Lower lobe of right lung (tissue), 2 donors: ENCODE results near the gene NSF. TPM values are rescaled to one million over a fixed set of nuclear protein-coding genes. Genes with fewer than 3 reads are reported as not detected.
"Not testable (repeated sequence)": the region's sequence is repeated elsewhere in the genome, so short reads cannot be mapped to it uniquely, and the experiment has no call there.

Experiments used
- ATAC-seq, 2 donors: fragments of 200-7000 bp; cut with Tn5 transposase; one replicate each; pipeline ENCODE4 v1.9.1; 2020 to 2022; ENCODE audit warnings: mild to moderate bottlenecking in 2 of 2, moderate library complexity in 2 of 2
- DNase-seq: peaks from one replicate; pipeline ENCODE4 v3.0.0-alpha.2; 2020
- H3K27ac ChIP-seq: fragments of 200-600 bp; one replicate; pipeline ENCODE4 v1.8.0; 2022
- H3K27me3 ChIP-seq: fragments of 200-600 bp; one replicate; pipeline ENCODE4 v1.8.0; 2022; ENCODE audit warnings: low read depth
- H3K36me3 ChIP-seq: fragments of 200-600 bp; one replicate; pipeline ENCODE4 v1.8.0; 2022; ENCODE audit warnings: mild to moderate bottlenecking
- H3K4me1 ChIP-seq: fragments of 200-600 bp; one replicate; pipeline ENCODE4 v1.8.0; 2022
- H3K4me3 ChIP-seq: fragments of 200-600 bp; one replicate; pipeline ENCODE4 v1.8.0; 2022; ENCODE audit warnings: mild to moderate bottlenecking
- H3K9me3 ChIP-seq: fragments of 200-600 bp; one replicate; pipeline ENCODE4 v1.8.0; 2022
- intact Hi-C: fragments of 100-400 bp; cut with DNase I; formaldehyde crosslinking; loops from one replicate; pipeline ENCODE4 v1.11.0; 2022
- total RNA-seq: library from RNA; stranded (reverse); fragmentation: NEBNext Ultra II Directional; extraction: Animal tissue kit (Norgen Biotek cat#: 25700); gene quantifications from one replicate; pipeline ENCODE4 v1.2.1, GENCODE V29; 2021
- TF ChIP-seq, protein P1 (sequence below): fragments of 200-600 bp; IDR thresholded peaks from one replicate; pipeline ENCODE4 v1.8.0; 2022; ENCODE audit warnings: antibody characterized with exemption, mild to moderate bottlenecking
- donor health status: DM: no; HTN: yes; CAD: no; lungs with severe emphysema.

NSF gene
- total RNA-seq, 1 donor from 2014 or later: 52.7 TPM

DNA sequence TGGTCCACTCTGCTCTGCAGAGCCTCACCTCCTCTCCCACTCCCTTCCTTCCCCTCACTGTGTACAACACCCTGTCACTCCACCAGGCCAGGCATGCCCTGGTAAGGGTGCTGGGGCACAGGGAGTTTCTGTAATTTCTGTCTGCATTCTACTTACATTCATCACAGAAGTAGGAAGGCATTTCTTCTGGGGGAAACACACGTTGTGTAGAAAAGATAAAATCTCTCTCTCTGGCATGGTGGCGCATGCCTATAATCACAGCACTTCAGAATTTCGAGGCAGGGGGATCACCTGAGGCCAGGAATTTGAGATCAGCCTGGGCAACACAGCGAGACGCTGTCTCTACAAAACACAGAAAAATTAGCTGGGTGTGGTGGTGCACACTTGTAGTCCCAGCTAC lies 201.1 kb downstream of the NSF start:
- Histone ChIP-seq H3K36me3 (no peaks in the 10 kb centered on the region), H3K27me3 (peaks cover 18% of the 10 kb centered on the region), H3K4me3 (no peak overlapping the region), H3K27ac (no peak overlapping the region), H3K9me3 (no peaks in the 10 kb centered on the region), H3K4me1 (no peaks in the 10 kb centered on the region)
- ATAC-seq (no peak), DNase-seq (no peak)
- TF ChIP-seq, protein P1, sequence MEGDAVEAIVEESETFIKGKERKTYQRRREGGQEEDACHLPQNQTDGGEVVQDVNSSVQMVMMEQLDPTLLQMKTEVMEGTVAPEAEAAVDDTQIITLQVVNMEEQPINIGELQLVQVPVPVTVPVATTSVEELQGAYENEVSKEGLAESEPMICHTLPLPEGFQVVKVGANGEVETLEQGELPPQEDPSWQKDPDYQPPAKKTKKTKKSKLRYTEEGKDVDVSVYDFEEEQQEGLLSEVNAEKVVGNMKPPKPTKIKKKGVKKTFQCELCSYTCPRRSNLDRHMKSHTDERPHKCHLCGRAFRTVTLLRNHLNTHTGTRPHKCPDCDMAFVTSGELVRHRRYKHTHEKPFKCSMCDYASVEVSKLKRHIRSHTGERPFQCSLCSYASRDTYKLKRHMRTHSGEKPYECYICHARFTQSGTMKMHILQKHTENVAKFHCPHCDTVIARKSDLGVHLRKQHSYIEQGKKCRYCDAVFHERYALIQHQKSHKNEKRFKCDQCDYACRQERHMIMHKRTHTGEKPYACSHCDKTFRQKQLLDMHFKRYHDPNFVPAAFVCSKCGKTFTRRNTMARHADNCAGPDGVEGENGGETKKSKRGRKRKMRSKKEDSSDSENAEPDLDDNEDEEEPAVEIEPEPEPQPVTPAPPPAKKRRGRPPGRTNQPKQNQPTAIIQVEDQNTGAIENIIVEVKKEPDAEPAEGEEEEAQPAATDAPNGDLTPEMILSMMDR: no peak
- intact Hi-C loops: no loop called here

DNA sequence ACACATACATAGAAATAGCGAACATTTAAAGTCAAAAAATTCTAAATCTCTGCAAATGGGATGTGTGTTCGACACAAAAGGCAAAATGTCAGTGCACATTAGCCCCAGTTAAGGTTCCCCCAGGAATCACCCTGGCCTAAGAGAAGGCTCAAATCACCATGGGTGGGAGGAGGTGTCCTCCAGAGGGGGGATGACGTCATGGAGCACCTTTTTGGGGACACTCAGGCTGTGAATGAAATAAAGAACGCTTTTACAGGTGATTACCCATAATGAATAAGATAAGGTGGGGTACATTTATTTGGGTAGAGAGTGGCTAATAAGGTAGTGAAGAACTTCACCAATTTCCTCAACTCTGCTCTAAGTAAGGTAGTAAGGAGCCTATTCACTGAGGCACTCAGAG lies 201.6 kb downstream of the NSF start:
- TF ChIP-seq, protein P1: no peak
- intact Hi-C loops: no loop called here
- Histone ChIP-seq H3K27me3 (peaks cover 21% of the 10 kb centered on the region), H3K4me1 (no peaks in the 10 kb centered on the region), H3K36me3 (no peaks in the 10 kb centered on the region), H3K27ac (no peak overlapping the region), H3K4me3 (no peak overlapping the region), H3K9me3 (no peaks in the 10 kb centered on the region)
- ATAC-seq: no peak
- DNase-seq: no peak

DNA sequence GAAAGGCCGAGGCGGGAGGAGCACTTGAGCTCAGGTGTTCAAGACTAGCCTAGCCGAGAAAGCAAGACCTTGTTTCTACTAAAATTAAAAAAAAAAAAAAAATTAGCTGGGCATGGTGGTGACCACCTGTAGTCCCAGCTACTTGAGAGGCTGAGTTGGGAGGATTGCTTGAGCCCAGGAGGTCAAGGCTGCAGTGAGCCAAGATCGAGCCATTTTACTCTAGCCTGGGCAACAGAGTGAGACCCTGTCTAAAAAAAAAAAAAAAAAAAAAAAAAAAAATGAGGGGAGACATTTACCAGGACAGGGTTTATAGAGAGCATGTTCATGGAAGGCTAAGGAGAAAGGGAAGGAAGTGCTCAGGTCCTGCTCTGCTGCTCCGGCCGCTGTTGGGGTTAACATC lies 202.6 kb downstream of the NSF start:
- H3K27ac ChIP-seq, H3K9me3 ChIP-seq, H3K4me3 ChIP-seq, intact Hi-C loops, DNase-seq, H3K4me1 ChIP-seq, H3K36me3 ChIP-seq, ATAC-seq: not testable (repeated sequence)
- peaks cover 23% of the 10 kb centered on the region for H3K27me3 ChIP-seq

DNA sequence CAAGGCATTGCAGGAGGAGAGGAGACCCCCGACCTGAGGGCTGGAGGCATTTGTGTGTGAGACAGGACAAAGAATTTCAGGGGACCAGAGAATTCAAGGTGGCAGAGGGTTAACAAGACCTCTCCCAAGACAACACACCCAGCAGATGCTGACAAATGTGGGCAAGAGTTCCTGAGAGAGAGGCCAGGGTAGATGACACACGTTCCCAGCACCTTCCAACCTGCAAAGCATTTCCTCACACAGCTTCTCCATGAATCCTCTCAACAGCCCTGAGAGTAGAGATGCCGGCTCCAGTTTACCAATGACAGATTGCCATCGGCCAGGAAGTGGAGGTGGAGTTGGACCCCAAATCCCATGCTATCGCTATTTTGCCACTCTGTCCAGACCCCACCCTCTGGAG lies 203.1 kb downstream of the NSF start:
- TF ChIP-seq, protein P1: no peak
- Histone ChIP-seq H3K4me1 (no peaks in the 10 kb centered on the region), H3K9me3 (no peaks in the 10 kb centered on the region), H3K4me3 (no peak overlapping the region), H3K27ac (no peak overlapping the region), H3K27me3 (peaks cover 23% of the 10 kb centered on the region), H3K36me3 (no peaks in the 10 kb centered on the region)
- intact Hi-C loops: no loop called here
- DNase-seq (no peak), ATAC-seq (no peak)

DNA sequence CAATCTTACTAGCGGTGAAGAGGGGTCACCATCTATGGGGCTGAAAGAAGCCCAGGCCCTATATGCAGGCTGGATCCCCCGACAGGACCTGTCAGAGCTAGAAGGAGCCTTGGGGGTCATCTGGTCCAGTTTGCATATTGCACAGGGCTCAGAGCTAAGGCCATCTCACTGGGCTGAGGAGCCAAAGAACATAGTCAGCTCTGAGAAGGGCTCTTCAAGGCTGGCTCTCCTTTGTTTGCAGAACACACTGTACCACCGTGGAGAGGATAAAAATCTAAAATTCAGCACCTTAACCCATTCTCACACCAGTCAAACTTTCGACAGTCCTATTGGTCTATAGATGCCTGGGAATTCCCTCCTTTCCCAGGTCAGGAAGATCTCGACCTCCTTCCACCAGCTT lies 203.8 kb downstream of the NSF start:
- Histone ChIP-seq H3K9me3 (no peaks in the 10 kb centered on the region), H3K4me1 (no peaks in the 10 kb centered on the region), H3K4me3 (no peak overlapping the region), H3K27me3 (peaks cover 23% of the 10 kb centered on the region), H3K36me3 (no peaks in the 10 kb centered on the region), H3K27ac (peak overlapping the region; percentile 7)
- DNase-seq (no peak), ATAC-seq (peak; percentile 92)
- intact Hi-C loops: no loop called here
- TF ChIP-seq, protein P1: no peak

DNA sequence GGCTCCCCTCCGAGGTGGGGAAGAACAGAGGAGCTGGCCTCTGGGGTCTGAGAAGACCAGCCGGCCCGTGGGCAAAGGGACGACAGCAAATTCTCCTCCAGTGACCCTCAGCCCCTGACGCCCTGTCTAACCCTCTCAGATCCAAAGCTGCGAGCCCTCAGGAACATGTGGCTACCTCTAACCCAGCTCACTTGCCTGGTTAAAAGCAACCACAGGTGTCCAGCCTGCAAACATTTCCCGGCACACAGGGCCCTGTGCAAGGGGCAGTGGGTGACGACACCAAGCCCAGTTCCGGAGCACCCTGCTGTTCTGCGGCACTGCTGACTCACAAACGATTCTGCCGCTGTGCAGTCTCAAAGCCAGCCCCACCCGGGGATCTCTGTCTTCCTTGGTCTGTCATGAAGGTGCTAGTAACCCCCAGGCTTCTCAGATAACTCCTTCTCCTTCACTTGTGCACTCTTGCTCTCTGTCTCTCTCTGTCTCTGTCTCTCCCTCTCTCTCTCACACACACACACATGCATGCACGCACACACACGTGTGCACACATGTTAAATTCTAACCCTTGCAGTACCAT lies 205.0 kb downstream of the NSF start:
- H3K27ac ChIP-seq: no peak overlapping the region
- H3K4me1 ChIP-seq: no peaks in the 10 kb centered on the region
- ATAC-seq: peak in 1 of 2 donors; percentile 43
- no peaks in the 10 kb centered on the region for H3K9me3 ChIP-seq
- TF ChIP-seq, protein P1: no peak
- no peak for DNase-seq
- intact Hi-C loops: no loop called here
- H3K4me3 ChIP-seq: no peak overlapping the region
- peaks cover 16% of the 10 kb centered on the region for H3K27me3 ChIP-seq
- H3K36me3 ChIP-seq: no peaks in the 10 kb centered on the region
